ENCODE results near the gene PITHD1. TPM values are rescaled to one million over a fixed set of nuclear protein-coding genes. Genes with fewer than 3 reads are reported as not detected.

Gene PITHD1
- total RNA-seq, 1 experiment from 2014 or later, result 78.9 TPM

- ChIA-PET CTCF (no interaction called here), POLR2A (ENCODE audit: low non-redundant PET) (no interaction called here)
- intact Hi-C loops (cut with micrococcal nuclease; ENCODE audit: unreplicated experiment), result no loop called here
- H3K27me3 ChIP-seq (replicated peaks; ENCODE audit: insufficient read depth, low read depth, low read length, poor library complexity), result no peaks in the 10 kb centered on the region
- H3K27ac ChIP-seq (ENCODE audit: low read depth, low read length, poor library complexity, severe bottlenecking), result no peak overlapping the region
- no peak overlapping the region for H3K4me3 ChIP-seq (ENCODE audit: low read depth, low read length, poor library complexity, severe bottlenecking)
- no peak for DNase-seq (ENCODE audit: low spot score)
- no TSS peak for BruUV-seq (replicated peaks)
- no peaks in the 10 kb centered on the region for H3K9me3 ChIP-seq (ENCODE audit: low read depth, low read length, poor library complexity, severe bottlenecking)
- no peak for TF ChIP-seq CTCF (conservative IDR thresholded peaks at IDR 0.05; ENCODE audit: low read depth, low read length)
- no peak for TF ChIP-seq EZH2 (IDR thresholded peaks at IDR 0.05; ENCODE audit: borderline replicate concordance, low read depth, low read length, poor library complexity, severe bottlenecking)
- peaks cover 99% of the 10 kb centered on the region for H3K36me3 ChIP-seq (ENCODE audit: insufficient read depth, low read length, poor library complexity, severe bottlenecking)
- H3K4me1 ChIP-seq (ENCODE audit: insufficient read depth, low read length, poor library complexity, severe bottlenecking), result no peaks in the 10 kb centered on the region
Observed at GRCh38 chr1:23756676-23757075, 21.5 kb upstream of the PITHD1 start.

- H3K27me3 ChIP-seq (replicated peaks; ENCODE audit: insufficient read depth, low read depth, low read length, poor library complexity), result no peaks in the 10 kb centered on the region
- H3K9me3 ChIP-seq (ENCODE audit: low read depth, low read length, poor library complexity, severe bottlenecking), result no peaks in the 10 kb centered on the region
- POLR2A ChIA-PET (ENCODE audit: low non-redundant PET), result interaction anchor here (0.6 kb wide), 2 partner anchors 33 to 1456 kb away, joined by 4 to 5 read pairs; no protein-coding TSS in a partner anchor
- no peak overlapping the region for H3K27ac ChIP-seq (ENCODE audit: low read depth, low read length, poor library complexity, severe bottlenecking)
- H3K36me3 ChIP-seq (ENCODE audit: insufficient read depth, low read length, poor library complexity, severe bottlenecking), result peaks cover 91% of the 10 kb centered on the region
- intact Hi-C loops (cut with micrococcal nuclease; ENCODE audit: unreplicated experiment), result no loop called here
- CTCF ChIA-PET, result no interaction called here
- no TSS peak for BruUV-seq (replicated peaks)
- TF ChIP-seq CTCF (conservative IDR thresholded peaks at IDR 0.05; ENCODE audit: low read depth, low read length) (no peak), EZH2 (IDR thresholded peaks at IDR 0.05; ENCODE audit: borderline replicate concordance, low read depth, low read length, poor library complexity, severe bottlenecking) (no peak)
- H3K4me3 ChIP-seq (ENCODE audit: low read depth, low read length, poor library complexity, severe bottlenecking), result no peak overlapping the region
- DNase-seq (ENCODE audit: low spot score), result no peak
- no peaks in the 10 kb centered on the region for H3K4me1 ChIP-seq (ENCODE audit: insufficient read depth, low read length, poor library complexity, severe bottlenecking)
Observed at GRCh38 chr1:23757812-23758211, 20.4 kb upstream of the PITHD1 start.

GRCh38 chr1:23759277-23759676 lies 18.9 kb upstream of the PITHD1 start:
- no peak for TF ChIP-seq CTCF (conservative IDR thresholded peaks at IDR 0.05; ENCODE audit: low read depth, low read length)
- TF ChIP-seq EZH2 (IDR thresholded peaks at IDR 0.05; ENCODE audit: borderline replicate concordance, low read depth, low read length, poor library complexity, severe bottlenecking), result no peak
- intact Hi-C loops (cut with micrococcal nuclease; ENCODE audit: unreplicated experiment), result no loop called here
- H3K4me1 ChIP-seq (ENCODE audit: insufficient read depth, low read length, poor library complexity, severe bottlenecking), result no peaks in the 10 kb centered on the region
- no peaks in the 10 kb centered on the region for H3K27me3 ChIP-seq (replicated peaks; ENCODE audit: insufficient read depth, low read depth, low read length, poor library complexity)
- H3K36me3 ChIP-seq (ENCODE audit: insufficient read depth, low read length, poor library complexity, severe bottlenecking), result peaks cover 77% of the 10 kb centered on the region
- no peak overlapping the region for H3K4me3 ChIP-seq (ENCODE audit: low read depth, low read length, poor library complexity, severe bottlenecking)
- no peak for DNase-seq (ENCODE audit: low spot score)
- no peak overlapping the region for H3K27ac ChIP-seq (ENCODE audit: low read depth, low read length, poor library complexity, severe bottlenecking)
- ChIA-PET POLR2A (ENCODE audit: low non-redundant PET) (no interaction called here), CTCF (no interaction called here)
- BruUV-seq (replicated peaks), result no TSS peak
- no peaks in the 10 kb centered on the region for H3K9me3 ChIP-seq (ENCODE audit: low read depth, low read length, poor library complexity, severe bottlenecking)
